Ascending aorta (tissue), 2 donors: ENCODE results near the gene C1QTNF8. TPM values are rescaled to one million over a fixed set of nuclear protein-coding genes. Genes with fewer than 3 reads are reported as not detected.

Experiments
- DNase-seq, 2 donors: peaks; one replicate each; pipeline ENCODE4 v3.0.0-alpha.2; 2019; ENCODE audit warnings: low spot score in 2 of 2
- H3K27ac ChIP-seq, 2 donors: fragments of 200-600 bp; sonication (generic); one replicate each; pipeline ENCODE4 v1.5.1; 2016 to 2017; ENCODE audit warnings: mild to moderate bottlenecking in 1 of 2
- H3K27me3 ChIP-seq: fragments of 200-600 bp; sonication (generic); one replicate; pipeline ENCODE4 v1.5.1; 2017
- H3K36me3 ChIP-seq, 2 donors: fragments of 200-600 bp; sonication (generic); one replicate each; pipeline ENCODE4 v1.5.1; 2016
- H3K4me1 ChIP-seq, 2 donors: fragments of 200-600 bp; sonication (generic); one replicate each; pipeline ENCODE4 v1.5.1; 2016 to 2017; ENCODE audit warnings: mild to moderate bottlenecking in 1 of 2
- H3K4me3 ChIP-seq, 2 donors: fragments of 200-600 bp; sonication (generic); one replicate each; pipeline ENCODE4 v1.5.1; 2016 to 2017; ENCODE audit warnings: mild to moderate bottlenecking in 1 of 2
- H3K9me3 ChIP-seq, 2 donors: fragments of 200-600 bp; sonication (generic); one replicate each; pipeline ENCODE4 v1.5.1; 2016
- intact Hi-C: fragments of 100-400 bp; cut with DNase I; formaldehyde crosslinking; loops from one replicate; pipeline ENCODE4 v1.15.1; 2023
- total RNA-seq: library from RNA; depleted of rRNA; stranded (reverse); fragments of >200 nt; gene quantifications from one replicate; pipeline ENCODE4 v1.1.0, GENCODE V29; 2016
- TF ChIP-seq, protein P1 (sequence below), 3 experiments: fragments of 200-600 bp in 2 of 3; fragments of 450-650 bp in 1 of 3; sonication (generic) in 2 of 3; IDR thresholded peaks; one replicate each; pipeline ENCODE4 v1.5.1; 2016 to 2019; ENCODE audit warnings: antibody characterized with exemption in 3 of 3, mild to moderate bottlenecking in 1 of 3, moderate library complexity in 1 of 3

The C1QTNF8 gene
- total RNA-seq, 1 donor from 2014 or later, result not detected

DNA sequence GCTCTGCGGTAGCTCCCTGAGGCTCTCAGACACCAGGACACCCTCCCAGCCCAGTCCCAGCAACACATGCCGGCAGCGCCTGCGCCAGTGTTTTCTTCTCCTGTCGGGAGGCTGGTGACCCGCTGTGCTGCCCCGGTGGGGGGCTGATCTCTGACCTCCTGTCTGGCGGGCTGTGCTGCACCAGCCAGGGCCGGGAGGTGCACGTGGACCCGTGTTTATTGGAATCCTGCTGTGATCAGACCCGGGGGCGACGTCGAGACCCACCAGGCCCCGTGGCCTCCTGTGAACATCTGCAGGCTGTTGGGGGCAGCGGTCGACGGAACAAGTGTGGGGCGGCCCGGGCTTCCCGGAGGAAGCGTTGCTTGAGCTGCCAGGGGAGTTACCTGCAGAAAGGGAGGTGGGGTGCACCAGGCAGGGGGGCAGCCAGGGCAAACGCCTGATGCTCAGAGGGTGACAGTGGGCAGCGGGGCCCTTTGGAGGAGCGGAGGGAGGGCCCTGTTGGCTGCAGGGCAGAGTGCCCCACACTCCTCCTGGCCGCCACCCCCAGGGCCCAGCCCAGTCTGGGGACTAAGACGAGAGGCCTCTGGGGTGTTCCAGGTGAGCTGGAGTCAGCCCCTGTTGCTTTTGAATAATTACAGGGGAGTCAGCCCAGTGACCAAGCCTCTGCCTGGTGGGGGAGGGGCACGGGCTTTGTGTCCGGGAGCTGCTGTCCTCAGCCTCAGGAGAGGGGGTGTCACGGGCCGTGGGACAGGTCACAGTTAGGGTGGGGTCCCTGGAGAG is 25.8 kb downstream of the C1QTNF8 start:
- Histone ChIP-seq H3K36me3 (no peaks in the 10 kb centered on the region), H3K9me3 (no peaks in the 10 kb centered on the region), H3K4me3 (no peak overlapping the region), H3K27ac (no peak overlapping the region), H3K4me1 (peaks cover 0 to 3% of the 10 kb centered on the region in 2 donors), H3K27me3 (peaks cover 33% of the 10 kb centered on the region)
- intact Hi-C loops, result no loop called here
- TF ChIP-seq, protein P1, sequence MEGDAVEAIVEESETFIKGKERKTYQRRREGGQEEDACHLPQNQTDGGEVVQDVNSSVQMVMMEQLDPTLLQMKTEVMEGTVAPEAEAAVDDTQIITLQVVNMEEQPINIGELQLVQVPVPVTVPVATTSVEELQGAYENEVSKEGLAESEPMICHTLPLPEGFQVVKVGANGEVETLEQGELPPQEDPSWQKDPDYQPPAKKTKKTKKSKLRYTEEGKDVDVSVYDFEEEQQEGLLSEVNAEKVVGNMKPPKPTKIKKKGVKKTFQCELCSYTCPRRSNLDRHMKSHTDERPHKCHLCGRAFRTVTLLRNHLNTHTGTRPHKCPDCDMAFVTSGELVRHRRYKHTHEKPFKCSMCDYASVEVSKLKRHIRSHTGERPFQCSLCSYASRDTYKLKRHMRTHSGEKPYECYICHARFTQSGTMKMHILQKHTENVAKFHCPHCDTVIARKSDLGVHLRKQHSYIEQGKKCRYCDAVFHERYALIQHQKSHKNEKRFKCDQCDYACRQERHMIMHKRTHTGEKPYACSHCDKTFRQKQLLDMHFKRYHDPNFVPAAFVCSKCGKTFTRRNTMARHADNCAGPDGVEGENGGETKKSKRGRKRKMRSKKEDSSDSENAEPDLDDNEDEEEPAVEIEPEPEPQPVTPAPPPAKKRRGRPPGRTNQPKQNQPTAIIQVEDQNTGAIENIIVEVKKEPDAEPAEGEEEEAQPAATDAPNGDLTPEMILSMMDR (IDR thresholded peaks at IDR 0.05), result no peak
- DNase-seq, result no peak

DNA sequence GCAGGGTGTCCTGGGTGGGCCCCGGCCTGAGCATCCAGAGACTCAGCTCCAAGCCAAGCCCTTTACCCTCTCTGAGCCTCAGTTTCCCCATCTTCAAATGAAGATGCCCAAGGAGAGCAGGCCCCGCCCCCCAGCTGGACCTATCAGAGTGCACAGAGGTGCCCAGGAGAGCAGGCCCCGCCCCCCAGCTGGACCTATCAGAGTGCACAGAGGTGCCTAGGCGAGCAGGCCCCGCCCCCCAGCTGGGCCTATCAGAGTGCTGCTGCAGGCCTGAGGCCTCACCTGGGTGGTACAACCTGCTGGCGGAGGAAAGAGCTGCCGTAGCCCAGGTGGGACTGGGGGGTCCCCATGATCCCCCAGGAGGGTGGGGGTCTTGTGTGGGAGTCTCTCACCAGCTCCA is 26.9 kb downstream of the C1QTNF8 start:
- no peak for DNase-seq
- intact Hi-C loops, result no loop called here
- H3K9me3 ChIP-seq, result no peaks in the 10 kb centered on the region
- TF ChIP-seq, protein P1 (IDR thresholded peaks at IDR 0.05), result no peak
- no peaks in the 10 kb centered on the region for H3K36me3 ChIP-seq
- H3K4me3 ChIP-seq, result no peak overlapping the region
- no peak overlapping the region for H3K27ac ChIP-seq
- peaks cover 33% of the 10 kb centered on the region for H3K27me3 ChIP-seq
- H3K4me1 ChIP-seq, result peaks cover 0 to 3% of the 10 kb centered on the region in 2 donors

DNA sequence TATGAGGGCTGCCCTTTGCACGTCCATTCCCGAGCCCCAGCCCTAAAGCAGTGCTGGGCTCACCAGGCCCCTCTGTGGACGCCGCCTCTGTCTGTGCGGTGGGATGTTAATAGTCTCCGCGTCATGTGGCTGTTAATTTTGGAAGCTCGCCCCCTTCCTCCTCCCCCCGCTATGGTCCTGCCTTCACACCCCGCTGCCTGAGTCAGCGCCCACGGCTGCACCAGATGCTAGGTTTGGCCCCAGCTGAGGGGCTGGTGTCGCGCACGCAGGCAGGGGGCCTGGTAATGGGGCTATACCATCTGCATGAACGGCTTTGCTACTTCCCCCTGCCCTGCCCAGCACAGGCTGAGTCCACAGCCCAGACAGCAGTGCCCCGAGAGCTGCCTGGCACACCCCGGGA is 27.6 kb downstream of the C1QTNF8 start:
- H3K36me3 ChIP-seq, result no peaks in the 10 kb centered on the region
- TF ChIP-seq, protein P1 (IDR thresholded peaks at IDR 0.05), result no peak
- peaks cover 0 to 3% of the 10 kb centered on the region in 2 donors for H3K4me1 ChIP-seq
- intact Hi-C loops, result no loop called here
- H3K4me3 ChIP-seq, result no peak overlapping the region
- no peaks in the 10 kb centered on the region for H3K9me3 ChIP-seq
- peaks cover 33% of the 10 kb centered on the region for H3K27me3 ChIP-seq
- no peak overlapping the region for H3K27ac ChIP-seq
- no peak for DNase-seq

DNA sequence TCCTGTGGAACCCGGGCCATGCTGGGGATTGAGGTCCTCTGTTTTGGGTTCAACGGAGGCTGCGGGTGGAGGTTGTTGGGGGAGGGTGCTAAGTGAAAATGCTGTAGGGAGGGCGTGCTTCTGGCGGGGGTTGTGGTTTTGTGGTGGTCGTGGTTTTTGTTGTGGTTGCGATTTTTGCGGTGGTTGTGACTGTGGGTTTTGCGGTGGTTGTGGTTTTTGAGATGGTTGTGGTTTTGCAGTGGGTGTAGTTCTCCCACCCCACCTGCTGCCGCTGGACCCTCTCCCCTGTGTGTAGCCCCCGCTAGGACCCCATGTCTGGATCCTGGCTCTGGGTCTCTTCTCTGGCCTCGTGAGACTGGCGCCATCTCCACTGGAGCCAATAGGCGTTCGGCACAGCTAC is 28.4 kb downstream of the C1QTNF8 start:
- Histone ChIP-seq H3K27ac (no peak overlapping the region), H3K9me3 (no peaks in the 10 kb centered on the region), H3K4me1 (peaks cover 0 to 3% of the 10 kb centered on the region in 2 donors), H3K4me3 (no peak overlapping the region), H3K27me3 (peaks cover 29% of the 10 kb centered on the region), H3K36me3 (no peaks in the 10 kb centered on the region)
- DNase-seq, result no peak
- intact Hi-C loops, result no loop called here
- TF ChIP-seq, protein P1 (IDR thresholded peaks at IDR 0.05), result no peak

DNA sequence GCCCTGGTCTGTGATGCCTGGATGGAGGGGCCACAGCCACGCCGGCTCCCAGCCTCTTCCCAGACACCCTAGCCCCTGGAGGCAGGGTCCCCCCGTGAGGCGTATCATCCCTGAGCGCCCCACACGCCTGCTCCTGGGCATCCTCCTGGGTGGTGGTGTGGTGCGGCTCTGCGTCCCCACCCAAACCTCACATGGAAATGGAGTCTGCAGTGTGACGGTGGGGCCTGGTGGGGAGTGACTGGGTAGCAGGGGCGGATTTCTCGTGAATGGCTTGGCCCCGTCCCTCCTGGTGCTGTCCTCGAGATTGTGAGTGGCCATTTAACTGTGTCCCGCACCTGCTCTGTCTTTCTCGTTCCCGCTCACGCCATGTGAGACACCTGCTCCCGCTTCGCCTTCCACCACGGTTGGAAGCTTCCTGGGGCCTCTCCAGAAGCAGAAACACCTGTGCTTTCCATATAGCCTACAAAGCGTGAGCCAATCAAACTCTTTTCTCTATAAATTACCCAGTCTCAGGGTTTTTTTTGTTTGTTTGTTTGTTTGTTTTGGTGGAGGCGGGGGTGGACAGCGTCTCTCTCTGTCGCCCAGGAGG is 29.4 kb downstream of the C1QTNF8 start:
- intact Hi-C loops, result no loop called here
- Histone ChIP-seq H3K4me3 (no peak overlapping the region), H3K27me3 (peaks cover 21% of the 10 kb centered on the region), H3K4me1 (peaks cover 0 to 3% of the 10 kb centered on the region in 2 donors), H3K27ac (no peak overlapping the region), H3K36me3 (no peaks in the 10 kb centered on the region), H3K9me3 (no peaks in the 10 kb centered on the region)
- DNase-seq, result no peak
- TF ChIP-seq, protein P1 (IDR thresholded peaks at IDR 0.05), result no peak
